ENCODE results near the gene IL1R2.

IL1R2 gene

GRCh38 chr2:101974663-101975062, 17.1 kb upstream of the IL1R2 start:
- Histone ChIP-seq H3K4me2 (ENCODE audit: low read length) (no peak overlapping the region), H3K9ac (ENCODE audit: low read length) (no peak overlapping the region), H3K36me3 (replicated peaks; ENCODE audit: low read depth, low read length) (no peaks in the 10 kb centered on the region), H3K9me3 (ENCODE audit: insufficient read depth, low read length) (peaks cover 3% of the 10 kb centered on the region; the same call in 1 of the 2 replicates), H3K79me2 (ENCODE audit: low read length) (no peaks in the 10 kb centered on the region), H3K4me1 (ENCODE audit: low read length) (peaks cover 13% of the 10 kb centered on the region), H2AFZ (ENCODE audit: low read depth, low read length) (no peak overlapping the region), H3K27ac (ENCODE audit: low read length) (no peak overlapping the region), H3K4me3 (ENCODE audit: low read length) (no peak overlapping the region), H3K27me3 (ENCODE audit: low read depth, low read length) (no peaks in the 10 kb centered on the region), H4K20me1 (ENCODE audit: insufficient read depth, low read length) (no peaks in the 10 kb centered on the region)
- TF ChIP-seq CTCF (IDR thresholded peaks at IDR 0.05; ENCODE audit: low read depth, low read length) (no peak), EZH2phosphoT487 (IDR thresholded peaks at IDR 0.05; ENCODE audit: low read depth) (no peak)

- TF ChIP-seq CTCF (IDR thresholded peaks at IDR 0.05; ENCODE audit: low read depth, low read length) (no peak), EZH2phosphoT487 (IDR thresholded peaks at IDR 0.05; ENCODE audit: low read depth) (no peak)
- no peaks in the 10 kb centered on the region for H3K36me3 ChIP-seq (replicated peaks; ENCODE audit: low read depth, low read length)
- no peaks in the 10 kb centered on the region for H3K27me3 ChIP-seq (ENCODE audit: low read depth, low read length)
- peaks cover 13% of the 10 kb centered on the region for H3K4me1 ChIP-seq (ENCODE audit: low read length)
- no peak overlapping the region for H2AFZ ChIP-seq (ENCODE audit: low read depth, low read length)
- no peak overlapping the region for H3K4me2 ChIP-seq (ENCODE audit: low read length)
- peaks cover 3% of the 10 kb centered on the region; the same call in 1 of the 2 replicates for H3K9me3 ChIP-seq (ENCODE audit: insufficient read depth, low read length)
- H3K79me2 ChIP-seq (ENCODE audit: low read length), result no peaks in the 10 kb centered on the region
- no peaks in the 10 kb centered on the region for H4K20me1 ChIP-seq (ENCODE audit: insufficient read depth, low read length)
- no peak overlapping the region for H3K9ac ChIP-seq (ENCODE audit: low read length)
- no peak overlapping the region for H3K27ac ChIP-seq (ENCODE audit: low read length)
- H3K4me3 ChIP-seq (ENCODE audit: low read length), result no peak overlapping the region
Observed at GRCh38 chr2:101975171-101975870, 16.4 kb upstream of the IL1R2 start.

- peak overlapping the region; percentile 42 for H3K4me2 ChIP-seq (ENCODE audit: low read length)
- no peaks in the 10 kb centered on the region for H3K27me3 ChIP-seq (ENCODE audit: low read depth, low read length)
- no peak overlapping the region for H2AFZ ChIP-seq (ENCODE audit: low read depth, low read length)
- peaks cover 13% of the 10 kb centered on the region for H3K4me1 ChIP-seq (ENCODE audit: low read length)
- no peak overlapping the region for H3K9ac ChIP-seq (ENCODE audit: low read length)
- no peaks in the 10 kb centered on the region for H3K9me3 ChIP-seq (ENCODE audit: insufficient read depth, low read length)
- no peak overlapping the region for H3K4me3 ChIP-seq (ENCODE audit: low read length)
- H3K27ac ChIP-seq (ENCODE audit: low read length), result no peak overlapping the region
- TF ChIP-seq CTCF (IDR thresholded peaks at IDR 0.05; ENCODE audit: low read depth, low read length) (no peak), EZH2phosphoT487 (IDR thresholded peaks at IDR 0.05; ENCODE audit: low read depth) (no peak)
- no peaks in the 10 kb centered on the region for H3K79me2 ChIP-seq (ENCODE audit: low read length)
- no peaks in the 10 kb centered on the region for H4K20me1 ChIP-seq (ENCODE audit: insufficient read depth, low read length)
- no peaks in the 10 kb centered on the region for H3K36me3 ChIP-seq (replicated peaks; ENCODE audit: low read depth, low read length)
Observed at GRCh38 chr2:101976891-101977290, 14.9 kb upstream of the IL1R2 start.

- H3K27ac ChIP-seq (ENCODE audit: low read length), result no peak overlapping the region
- no peaks in the 10 kb centered on the region for H4K20me1 ChIP-seq (ENCODE audit: insufficient read depth, low read length)
- H3K36me3 ChIP-seq (replicated peaks; ENCODE audit: low read depth, low read length), result no peaks in the 10 kb centered on the region
- H3K27me3 ChIP-seq (ENCODE audit: low read depth, low read length), result no peaks in the 10 kb centered on the region
- H3K79me2 ChIP-seq (ENCODE audit: low read length), result no peaks in the 10 kb centered on the region
- no peak overlapping the region for H3K9ac ChIP-seq (ENCODE audit: low read length)
- H3K4me3 ChIP-seq (ENCODE audit: low read length), result no peak overlapping the region
- peaks cover 13% of the 10 kb centered on the region for H3K4me1 ChIP-seq (ENCODE audit: low read length)
- H3K9me3 ChIP-seq (ENCODE audit: insufficient read depth, low read length), result no peaks in the 10 kb centered on the region
- H2AFZ ChIP-seq (ENCODE audit: low read depth, low read length), result no peak overlapping the region
- H3K4me2 ChIP-seq (ENCODE audit: low read length), result no peak overlapping the region
- TF ChIP-seq CTCF (IDR thresholded peaks at IDR 0.05; ENCODE audit: low read depth, low read length) (no peak), EZH2phosphoT487 (IDR thresholded peaks at IDR 0.05; ENCODE audit: low read depth) (no peak)
Observed at GRCh38 chr2:101980368-101980767, 11.4 kb upstream of the IL1R2 start.
